Thyroid gland (tissue), 4 donors: ENCODE results near the gene PSMD14.

Experiments
- POLR2A ChIP-seq, 2 donors: fragments of 450-650 bp; IDR thresholded peaks; one replicate each; pipeline ENCODE4 v1.6.1; 2017; ENCODE audit warnings: antibody characterized with exemption in 2 of 2, mild to moderate bottlenecking in 2 of 2, moderate library complexity in 1 of 2
- TF ChIP-seq, protein P1 (sequence below), 6 experiments: fragments of 200-600 bp in 3 of 6; fragments of 450-650 bp in 3 of 6; sonication (generic) in 3 of 6; IDR thresholded peaks; one replicate each; pipeline ENCODE4 v1.5.1; 2016 to 2019; ENCODE audit warnings: antibody characterized with exemption in 6 of 6, mild to moderate bottlenecking in 2 of 6, inconsistent platforms in 1 of 6, moderate library complexity in 1 of 6

DNA sequence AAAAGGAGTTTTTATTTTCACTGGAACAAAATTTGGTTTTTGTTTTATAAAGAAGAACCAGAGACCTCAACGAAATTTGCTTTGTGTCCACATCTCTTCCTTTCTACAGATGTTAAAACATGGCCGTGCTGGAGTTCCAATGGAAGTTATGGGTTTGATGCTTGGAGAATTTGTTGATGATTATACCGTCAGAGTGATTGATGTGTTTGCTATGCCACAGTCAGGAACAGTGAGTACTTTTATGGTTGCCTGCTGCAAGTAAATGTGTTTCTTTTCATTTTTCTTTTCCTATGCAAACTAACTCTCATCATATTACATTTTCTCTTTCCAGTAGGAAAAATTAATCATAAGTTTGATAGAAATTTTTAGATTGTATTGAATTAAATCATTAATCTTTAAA lies 59.5 kb downstream of the PSMD14 start:
- TF ChIP-seq, protein P1, sequence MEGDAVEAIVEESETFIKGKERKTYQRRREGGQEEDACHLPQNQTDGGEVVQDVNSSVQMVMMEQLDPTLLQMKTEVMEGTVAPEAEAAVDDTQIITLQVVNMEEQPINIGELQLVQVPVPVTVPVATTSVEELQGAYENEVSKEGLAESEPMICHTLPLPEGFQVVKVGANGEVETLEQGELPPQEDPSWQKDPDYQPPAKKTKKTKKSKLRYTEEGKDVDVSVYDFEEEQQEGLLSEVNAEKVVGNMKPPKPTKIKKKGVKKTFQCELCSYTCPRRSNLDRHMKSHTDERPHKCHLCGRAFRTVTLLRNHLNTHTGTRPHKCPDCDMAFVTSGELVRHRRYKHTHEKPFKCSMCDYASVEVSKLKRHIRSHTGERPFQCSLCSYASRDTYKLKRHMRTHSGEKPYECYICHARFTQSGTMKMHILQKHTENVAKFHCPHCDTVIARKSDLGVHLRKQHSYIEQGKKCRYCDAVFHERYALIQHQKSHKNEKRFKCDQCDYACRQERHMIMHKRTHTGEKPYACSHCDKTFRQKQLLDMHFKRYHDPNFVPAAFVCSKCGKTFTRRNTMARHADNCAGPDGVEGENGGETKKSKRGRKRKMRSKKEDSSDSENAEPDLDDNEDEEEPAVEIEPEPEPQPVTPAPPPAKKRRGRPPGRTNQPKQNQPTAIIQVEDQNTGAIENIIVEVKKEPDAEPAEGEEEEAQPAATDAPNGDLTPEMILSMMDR (IDR thresholded peaks at IDR 0.05): no peak
- TF ChIP-seq POLR2A (IDR thresholded peaks at IDR 0.05): no peak
